SU-DHL-6 (cell line): Measurements from ENCODE around the gene GRID2.

ENCODE experiments used
- EZH2phosphoT487 ChIP-seq: fragments of 200-600 bp; sonication (generic), shearing (Covaris generic); conservative IDR thresholded peaks from 2 replicates; pipeline ENCODE4 v1.6.1; 2018; ENCODE audit warnings: mild to moderate bottlenecking, antibody characterized with exemption, low read length, moderate library complexity, mixed read lengths
- TF ChIP-seq, protein P1 (sequence below): fragments of 200-600 bp; sonication (generic); IDR thresholded peaks from one replicate; pipeline ENCODE4 v1.5.1; 2017; ENCODE audit warnings: antibody characterized with exemption, mild to moderate bottlenecking, low read length, moderate library complexity; ENCODE audit not compliant: insufficient read depth, poor library complexity, severe bottlenecking

DNA sequence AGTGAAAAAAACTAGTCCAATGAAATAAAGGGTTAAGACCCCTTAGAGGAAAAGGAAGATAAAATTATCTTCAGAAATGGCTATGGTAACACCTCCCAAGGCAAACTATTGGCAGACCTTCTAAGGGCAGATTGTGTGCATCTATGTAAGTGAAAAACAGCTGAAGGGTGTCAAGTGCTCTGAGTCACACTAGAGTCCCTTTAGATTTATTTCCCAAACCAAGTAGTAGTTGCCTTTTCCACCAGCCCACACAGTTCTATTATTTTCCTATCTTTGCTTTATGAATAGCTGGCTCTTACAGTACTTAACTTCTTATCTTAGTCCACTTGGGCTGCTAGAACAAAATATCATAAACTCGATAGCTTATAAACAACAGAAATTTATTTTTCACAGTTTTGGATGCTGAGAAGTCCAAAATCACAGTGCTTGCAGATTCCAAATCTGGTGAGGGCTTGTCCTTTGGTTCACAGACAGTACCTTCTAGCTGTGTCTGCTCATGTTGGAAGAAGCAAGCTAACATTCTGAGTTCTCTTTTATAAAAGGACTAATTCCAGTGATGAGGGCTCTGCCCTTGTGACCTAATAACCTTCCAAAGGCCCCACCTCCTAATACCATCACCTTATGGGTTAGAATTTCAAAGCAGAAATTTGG is 143.6 kb downstream of the GRID2 start:
- TF ChIP-seq, protein P1, sequence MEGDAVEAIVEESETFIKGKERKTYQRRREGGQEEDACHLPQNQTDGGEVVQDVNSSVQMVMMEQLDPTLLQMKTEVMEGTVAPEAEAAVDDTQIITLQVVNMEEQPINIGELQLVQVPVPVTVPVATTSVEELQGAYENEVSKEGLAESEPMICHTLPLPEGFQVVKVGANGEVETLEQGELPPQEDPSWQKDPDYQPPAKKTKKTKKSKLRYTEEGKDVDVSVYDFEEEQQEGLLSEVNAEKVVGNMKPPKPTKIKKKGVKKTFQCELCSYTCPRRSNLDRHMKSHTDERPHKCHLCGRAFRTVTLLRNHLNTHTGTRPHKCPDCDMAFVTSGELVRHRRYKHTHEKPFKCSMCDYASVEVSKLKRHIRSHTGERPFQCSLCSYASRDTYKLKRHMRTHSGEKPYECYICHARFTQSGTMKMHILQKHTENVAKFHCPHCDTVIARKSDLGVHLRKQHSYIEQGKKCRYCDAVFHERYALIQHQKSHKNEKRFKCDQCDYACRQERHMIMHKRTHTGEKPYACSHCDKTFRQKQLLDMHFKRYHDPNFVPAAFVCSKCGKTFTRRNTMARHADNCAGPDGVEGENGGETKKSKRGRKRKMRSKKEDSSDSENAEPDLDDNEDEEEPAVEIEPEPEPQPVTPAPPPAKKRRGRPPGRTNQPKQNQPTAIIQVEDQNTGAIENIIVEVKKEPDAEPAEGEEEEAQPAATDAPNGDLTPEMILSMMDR: no peak
- no peak for TF ChIP-seq EZH2phosphoT487
